A673 (cell line): ENCODE data around the gene EEF2K. TPM values are rescaled to one million over a fixed set of nuclear protein-coding genes. Genes with fewer than 3 reads are reported as not detected.

ENCODE experiments used
- BruUV-seq: library from RNA; stranded (reverse); fragments of 400-500 nt; replicated peaks from 2 replicates; lab custom pipeline; 2021; lab: Mats Ljungman, UMichigan
- CTCF ChIA-PET: fragments of 300-600 bp; sonication (Branson Sonifier 250); formaldehyde crosslinking; loops from one replicate; lab custom pipeline; 2022; ENCODE audit warnings: antibody characterized with exemption; lab: Charles Lee
- POLR2A ChIA-PET: fragments of 300-600 bp; sonication (Branson Sonifier 250); formaldehyde crosslinking; loops from one replicate; lab custom pipeline; 2022; ENCODE audit warnings: antibody characterized with exemption; ENCODE audit not compliant: low non-redundant PET; lab: Charles Lee
- DNase-seq: peaks from one replicate; pipeline ENCODE4 v3.0.0-alpha.2; 2015; ENCODE audit warnings: low spot score
- H3K27ac ChIP-seq: fragments of 200-600 bp; sonication (generic); 2 replicates; pipeline ENCODE4 v1.5.1; 2016; ENCODE audit warnings: mixed run types, low read depth, mild to moderate bottlenecking, mixed read lengths, antibody characterized with exemption, low read length; ENCODE audit not compliant: poor library complexity, severe bottlenecking
- H3K27me3 ChIP-seq: fragments of 200-600 bp; sonication (generic); replicated peaks from 2 replicates; pipeline ENCODE4 v1.6.1; 2017; ENCODE audit warnings: mixed run types, low read depth, mild to moderate bottlenecking, mixed read lengths, antibody characterized with exemption, low read length; ENCODE audit not compliant: insufficient read depth, poor library complexity
- H3K36me3 ChIP-seq: fragments of 200-600 bp; sonication (generic); 2 replicates; pipeline ENCODE4 v1.6.1; 2016; ENCODE audit warnings: mixed run types, mild to moderate bottlenecking, mixed read lengths, antibody characterized with exemption, low read length; ENCODE audit not compliant: insufficient read depth, poor library complexity, severe bottlenecking
- H3K4me1 ChIP-seq: fragments of 200-600 bp; sonication (generic); 2 replicates; pipeline ENCODE4 v1.6.1; 2017; ENCODE audit warnings: mixed run types, mild to moderate bottlenecking, mixed read lengths, antibody characterized with exemption, low read length; ENCODE audit not compliant: insufficient read depth, poor library complexity, severe bottlenecking
- H3K4me3 ChIP-seq: fragments of 200-600 bp; sonication (generic); 2 replicates; pipeline ENCODE4 v1.5.1; 2016; ENCODE audit warnings: low read depth, mixed run types, mild to moderate bottlenecking, mixed read lengths, low read length; ENCODE audit not compliant: poor library complexity, severe bottlenecking
- H3K9me3 ChIP-seq: fragments of 200-600 bp; sonication (generic); 2 replicates; pipeline ENCODE4 v1.6.1; 2016; ENCODE audit warnings: mixed run types, low read depth, mild to moderate bottlenecking, mixed read lengths, antibody characterized with exemption, low read length; ENCODE audit not compliant: poor library complexity, severe bottlenecking
- EZH2 ChIP-seq: fragments of 200-600 bp; sonication (generic); IDR thresholded peaks from 2 replicates; pipeline ENCODE4 v1.6.1; 2017; ENCODE audit warnings: borderline replicate concordance, low read depth, mild to moderate bottlenecking, mixed read lengths, antibody characterized with exemption, low read length; ENCODE audit not compliant: poor library complexity, severe bottlenecking
- intact Hi-C: fragments of 100-400 bp; cut with micrococcal nuclease; formaldehyde crosslinking; loops from one replicate; pipeline ENCODE4 v1.10.0; 2022; ENCODE audit not compliant: unreplicated experiment
- total RNA-seq: library from RNA; stranded (reverse); gene quantifications from 2 replicates; pipeline ENCODE4 v1.2.3, GENCODE V29; 2021
- TF ChIP-seq, protein P1 (sequence below): fragments of 300-800, 200-600 bp; sonication (generic); conservative IDR thresholded peaks from 2 replicates; pipeline ENCODE4 v1.5.1; 2017; ENCODE audit warnings: low read depth, mild to moderate bottlenecking, antibody characterized with exemption, low read length, moderate library complexity, mixed read lengths

The EEF2K gene
- total RNA-seq, 1 experiment from 2014 or later = 14.3 TPM

DNA sequence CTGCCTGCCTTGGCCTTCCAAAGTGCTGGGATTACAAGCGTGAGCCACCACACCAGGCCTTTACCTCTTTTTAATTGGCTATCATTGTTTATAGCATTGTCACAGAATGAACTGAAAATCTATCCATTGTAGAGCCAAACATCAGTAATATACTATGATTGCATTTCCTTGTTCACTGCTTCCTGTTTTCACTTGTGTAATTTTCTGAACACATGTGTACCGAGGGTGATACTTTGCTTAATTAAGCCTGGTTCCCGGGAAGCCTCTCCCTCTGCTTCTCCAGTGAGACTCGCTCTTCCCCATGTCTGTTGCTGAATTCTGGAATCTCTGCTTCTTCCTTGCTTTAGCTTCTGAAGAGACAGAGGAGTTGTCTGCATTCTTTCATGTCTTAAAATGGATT lies 124.2 kb downstream of the EEF2K start:
- no peak overlapping the region for H3K27ac ChIP-seq
- no peak overlapping the region for H3K4me3 ChIP-seq
- no peak for DNase-seq
- H3K27me3 ChIP-seq = no peaks in the 10 kb centered on the region
- intact Hi-C loops = loop anchor here (10.0 kb wide), 1 partner anchor 344 kb away; no protein-coding TSS in a partner anchor
- ChIA-PET CTCF (no interaction called here), POLR2A (interaction anchor here (0.7 kb wide), 1 partner anchor 19 kb away, joined by 3 read pairs; no protein-coding TSS in a partner anchor)
- no TSS peak for BruUV-seq
- no peaks in the 10 kb centered on the region for H3K9me3 ChIP-seq
- no peaks in the 10 kb centered on the region for H3K4me1 ChIP-seq
- TF ChIP-seq, protein P1, sequence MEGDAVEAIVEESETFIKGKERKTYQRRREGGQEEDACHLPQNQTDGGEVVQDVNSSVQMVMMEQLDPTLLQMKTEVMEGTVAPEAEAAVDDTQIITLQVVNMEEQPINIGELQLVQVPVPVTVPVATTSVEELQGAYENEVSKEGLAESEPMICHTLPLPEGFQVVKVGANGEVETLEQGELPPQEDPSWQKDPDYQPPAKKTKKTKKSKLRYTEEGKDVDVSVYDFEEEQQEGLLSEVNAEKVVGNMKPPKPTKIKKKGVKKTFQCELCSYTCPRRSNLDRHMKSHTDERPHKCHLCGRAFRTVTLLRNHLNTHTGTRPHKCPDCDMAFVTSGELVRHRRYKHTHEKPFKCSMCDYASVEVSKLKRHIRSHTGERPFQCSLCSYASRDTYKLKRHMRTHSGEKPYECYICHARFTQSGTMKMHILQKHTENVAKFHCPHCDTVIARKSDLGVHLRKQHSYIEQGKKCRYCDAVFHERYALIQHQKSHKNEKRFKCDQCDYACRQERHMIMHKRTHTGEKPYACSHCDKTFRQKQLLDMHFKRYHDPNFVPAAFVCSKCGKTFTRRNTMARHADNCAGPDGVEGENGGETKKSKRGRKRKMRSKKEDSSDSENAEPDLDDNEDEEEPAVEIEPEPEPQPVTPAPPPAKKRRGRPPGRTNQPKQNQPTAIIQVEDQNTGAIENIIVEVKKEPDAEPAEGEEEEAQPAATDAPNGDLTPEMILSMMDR = no peak
- TF ChIP-seq EZH2 = no peak
- peaks cover 58% of the 10 kb centered on the region for H3K36me3 ChIP-seq

DNA sequence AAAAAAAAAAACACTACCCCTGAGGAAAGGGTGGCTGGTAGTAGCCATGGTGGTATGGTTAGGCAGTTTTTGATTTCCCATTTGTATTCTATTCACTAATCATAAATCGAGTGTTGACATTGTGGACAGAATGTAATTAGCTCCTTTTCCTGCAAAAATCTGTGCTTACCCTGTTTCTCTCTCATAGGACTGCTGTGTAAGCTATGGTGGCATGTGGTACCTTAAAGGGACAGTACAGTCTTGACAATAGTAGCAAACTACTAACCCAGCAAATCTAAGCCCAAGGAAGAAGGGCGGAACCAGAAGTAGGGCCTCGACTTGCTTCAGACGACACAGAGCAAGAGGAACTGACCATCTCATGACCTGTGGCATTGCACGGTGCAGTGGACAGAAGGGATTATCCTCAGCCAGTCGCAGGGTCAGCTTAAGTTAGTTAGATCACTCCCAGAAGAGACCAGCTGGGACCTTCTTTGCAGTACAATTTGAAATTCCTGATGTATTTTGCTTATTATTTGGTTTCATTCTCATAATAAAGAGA lies 127.4 kb downstream of the EEF2K start:
- Histone ChIP-seq H3K9me3 (peaks cover 21% of the 10 kb centered on the region), H3K36me3 (peaks cover 45% of the 10 kb centered on the region), H3K4me3 (no peak overlapping the region), H3K4me1 (no peaks in the 10 kb centered on the region), H3K27ac (no peak overlapping the region), H3K27me3 (no peaks in the 10 kb centered on the region)
- TF ChIP-seq, protein P1 = no peak
- TF ChIP-seq EZH2 = no peak
- POLR2A ChIA-PET = no interaction called here
- BruUV-seq = no TSS peak
- CTCF ChIA-PET = no interaction called here
- DNase-seq = no peak
- intact Hi-C loops = loop anchor here (10.0 kb wide), 1 partner anchor 341 kb away; no protein-coding TSS in a partner anchor

DNA sequence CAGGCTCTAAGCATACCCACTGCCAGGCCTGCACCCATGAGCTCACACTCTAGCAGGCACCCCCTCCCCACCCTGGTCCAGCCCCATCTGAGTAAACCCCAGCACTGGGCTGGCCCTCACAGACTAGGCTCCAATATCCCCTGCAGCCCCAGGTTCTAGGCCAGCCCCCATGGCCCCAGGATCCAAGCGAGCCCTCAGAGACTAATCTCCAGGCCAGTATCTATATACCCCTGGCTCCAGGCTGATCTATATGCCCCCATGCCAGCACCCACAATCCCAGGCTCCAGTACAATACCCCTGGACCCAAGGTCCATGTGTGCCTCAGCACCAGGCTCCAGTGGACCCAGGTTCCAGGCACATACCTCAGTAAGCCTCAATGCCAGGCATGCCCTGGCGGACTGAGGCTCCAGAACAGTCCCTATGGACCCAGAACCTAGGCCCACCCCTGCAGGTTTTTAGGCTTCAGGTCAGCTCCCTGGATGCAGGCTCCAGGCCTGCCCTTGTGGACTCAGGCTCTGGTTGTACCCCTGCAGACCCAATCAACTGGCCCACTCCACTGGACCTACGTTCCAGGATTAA lies 129.7 kb downstream of the EEF2K start:
- POLR2A ChIA-PET = no interaction called here
- H3K4me3 ChIP-seq = no peak overlapping the region
- peaks cover 40% of the 10 kb centered on the region for H3K36me3 ChIP-seq

More for the DNA sequence above, 129.7 kb downstream of the EEF2K start:
- Histone ChIP-seq H3K4me1 (no peaks in the 10 kb centered on the region), H3K27me3 (no peaks in the 10 kb centered on the region), H3K9me3 (peaks cover 21% of the 10 kb centered on the region), H3K27ac (no peak overlapping the region)
- TF ChIP-seq, protein P1 = no peak
- no peak for TF ChIP-seq EZH2
- DNase-seq = no peak
- CTCF ChIA-PET = interaction anchor here (0.6 kb wide), 1 partner anchor 1167 kb away, joined by 4 read pairs; no protein-coding TSS in a partner anchor
- intact Hi-C loops = loop anchor here (10.0 kb wide), 1 partner anchor 339 kb away; no protein-coding TSS in a partner anchor
- no TSS peak for BruUV-seq
